RWPE2 (cell line): ENCODE results near the gene MYEF2.

Source experiments
- ATAC-seq: fragments of 200-7000 bp; cut with Tn5 transposase; 3 replicates; pipeline ENCODE4 v1.9.1; 2021; ENCODE audit warnings: low read depth
- DNase-seq: peaks from one replicate; pipeline ENCODE4 v3.0.0-alpha.2; 2020; ENCODE audit warnings: low spot score
- H3K27ac ChIP-seq: fragments of 450-650 bp; 2 replicates; pipeline ENCODE4 v1.5.1; 2017; ENCODE audit warnings: mild to moderate bottlenecking; ENCODE audit not compliant: poor library complexity, severe bottlenecking
- H3K27me3 ChIP-seq: fragments of 250-450 bp; sonication (Bioruptor Pico); 2 replicates; pipeline ENCODE4 v1.5.1; 2021; ENCODE audit warnings: mild to moderate bottlenecking, moderate library complexity; ENCODE audit not compliant: insufficient read depth, poor library complexity, severe bottlenecking
- H3K36me3 ChIP-seq: fragments of 250-450 bp; sonication (Bioruptor Pico); 2 replicates; pipeline ENCODE4 v1.5.1; 2020; ENCODE audit warnings: low read depth, mild to moderate bottlenecking, moderate library complexity
- H3K4me1 ChIP-seq: fragments of 250-450 bp; sonication (Bioruptor Pico); 2 replicates; pipeline ENCODE4 v1.5.1; 2021; ENCODE audit warnings: mild to moderate bottlenecking, moderate library complexity; ENCODE audit not compliant: insufficient read depth, poor library complexity, severe bottlenecking
- H3K4me3 ChIP-seq: fragments of 250-450 bp; sonication (Bioruptor Pico); 2 replicates; pipeline ENCODE4 v1.5.1; 2021; ENCODE audit warnings: mild to moderate bottlenecking, moderate library complexity; ENCODE audit not compliant: severe bottlenecking
- H3K9me3 ChIP-seq: fragments of 250-450 bp; sonication (Bioruptor Pico); 2 replicates; pipeline ENCODE4 v1.5.1; 2021; ENCODE audit warnings: mild to moderate bottlenecking, moderate library complexity; ENCODE audit not compliant: severe bottlenecking
- CTCF ChIP-seq: fragments of 450-650 bp; IDR thresholded peaks from one replicate; pipeline ENCODE4 v1.5.1; 2017; ENCODE audit warnings: mild to moderate bottlenecking, moderate library complexity; ENCODE audit not compliant: poor library complexity, severe bottlenecking

Gene MYEF2

GRCh38 chr15:48149858-48150257 lies 28.2 kb downstream of the MYEF2 start:
- H3K4me1 ChIP-seq: peaks cover 23% of the 10 kb centered on the region
- H3K27me3 ChIP-seq: no peaks in the 10 kb centered on the region
- H3K9me3 ChIP-seq: no peaks in the 10 kb centered on the region
- H3K36me3 ChIP-seq: peaks cover 32% of the 10 kb centered on the region
- ATAC-seq: peak; percentile 99
- TF ChIP-seq CTCF: no peak
- H3K4me3 ChIP-seq: no peak overlapping the region
- DNase-seq: no peak
- H3K27ac ChIP-seq: peak overlapping the region; percentile 94

- H3K4me1 ChIP-seq: peaks cover 41% of the 10 kb centered on the region
- ATAC-seq (no peak), DNase-seq (no peak)
- no peak for TF ChIP-seq CTCF
- H3K4me3 ChIP-seq: no peak overlapping the region
- peaks cover 27% of the 10 kb centered on the region for H3K36me3 ChIP-seq
- no peaks in the 10 kb centered on the region for H3K27me3 ChIP-seq
- H3K9me3 ChIP-seq: no peaks in the 10 kb centered on the region
- no peak overlapping the region for H3K27ac ChIP-seq
Measured at GRCh38 chr15:48147358-48147757, 30.7 kb downstream of the MYEF2 start.

GRCh38 chr15:48145923-48146322 lies 32.2 kb downstream of the MYEF2 start:
- ATAC-seq: no peak
- H3K36me3 ChIP-seq: peaks cover 19% of the 10 kb centered on the region
- TF ChIP-seq CTCF: no peak

GRCh38 chr15:48144889-48145288 lies 33.2 kb downstream of the MYEF2 start:
- TF ChIP-seq CTCF: no peak
- Histone ChIP-seq H3K36me3 (peaks cover 14% of the 10 kb centered on the region), H3K4me1 (peaks cover 32% of the 10 kb centered on the region), H3K27me3 (no peaks in the 10 kb centered on the region), H3K9me3 (no peaks in the 10 kb centered on the region), H3K27ac (peak overlapping the region; percentile 79), H3K4me3 (no peak overlapping the region)
- DNase-seq: no peak
- ATAC-seq: no peak

More at GRCh38 chr15:48145923-48146322, 32.2 kb downstream of the MYEF2 start:
- Histone ChIP-seq H3K27ac (peak overlapping the region; percentile 79), H3K4me3 (no peak overlapping the region), H3K9me3 (no peaks in the 10 kb centered on the region), H3K27me3 (no peaks in the 10 kb centered on the region), H3K4me1 (peaks cover 41% of the 10 kb centered on the region)
- DNase-seq: no peak

- Histone ChIP-seq H3K4me1 (peaks cover 24% of the 10 kb centered on the region), H3K36me3 (peaks cover 11% of the 10 kb centered on the region), H3K4me3 (no peak overlapping the region), H3K27me3 (no peaks in the 10 kb centered on the region), H3K9me3 (no peaks in the 10 kb centered on the region), H3K27ac (peak overlapping the region; percentile 79)
- no peak for DNase-seq
- TF ChIP-seq CTCF: no peak
- ATAC-seq: peak; percentile 97
Measured at GRCh38 chr15:48143856-48144255, 34.2 kb downstream of the MYEF2 start.
